KMS-11 (cell line): Measurements from ENCODE around the gene PHETA2.

Experiments used
- H2AFZ ChIP-seq: fragments of 200-600 bp; sonication (generic); 2 replicates; pipeline ENCODE4 v1.6.1; 2016; ENCODE audit warnings: antibody characterized with exemption, mixed run types, low read depth
- H3K27ac ChIP-seq: fragments of 200-600 bp; sonication (generic); 2 replicates; pipeline ENCODE4 v1.6.1; 2016; ENCODE audit warnings: mild to moderate bottlenecking, mixed run types
- H3K27me3 ChIP-seq: fragments of 200-600 bp; sonication (generic); 2 replicates; pipeline ENCODE4 v1.6.1; 2017; ENCODE audit warnings: mild to moderate bottlenecking, low read depth, mixed run types, moderate library complexity; ENCODE audit not compliant: insufficient read depth
- H3K36me3 ChIP-seq: fragments of 200-600 bp; sonication (generic); 2 replicates; pipeline ENCODE4 v1.6.1; 2017; ENCODE audit warnings: mild to moderate bottlenecking, mixed run types; ENCODE audit not compliant: insufficient read depth
- H3K4me1 ChIP-seq: fragments of 200-600 bp; sonication (generic); 2 replicates; pipeline ENCODE4 v1.6.1; 2016; ENCODE audit warnings: mild to moderate bottlenecking, low read depth, mixed run types; ENCODE audit not compliant: poor library complexity, severe bottlenecking
- H3K4me2 ChIP-seq: fragments of 200-600 bp; sonication (generic); 2 replicates; pipeline ENCODE4 v1.7.0; 2016; ENCODE audit warnings: mild to moderate bottlenecking, mixed run types
- H3K4me3 ChIP-seq: fragments of 200-600 bp; sonication (generic); IDR thresholded peaks from 2 replicates; pipeline ENCODE4 v1.6.1; 2017; ENCODE audit warnings: low read depth, low read length, mixed read lengths; ENCODE audit not compliant: insufficient read depth
- H3K79me2 ChIP-seq: fragments of 200-600 bp; sonication (generic); 2 replicates; pipeline ENCODE4 v1.6.1; 2016; ENCODE audit warnings: low read depth, mixed run types; ENCODE audit not compliant: insufficient read depth
- H3K9ac ChIP-seq: fragments of 200-600 bp; sonication (generic); 2 replicates; pipeline ENCODE4 v1.6.1; 2016; ENCODE audit warnings: mild to moderate bottlenecking, mixed run types
- H4K20me1 ChIP-seq: fragments of 200-600 bp; sonication (generic); 2 replicates; pipeline ENCODE4 v1.6.1; 2016; ENCODE audit warnings: mild to moderate bottlenecking, mixed run types; ENCODE audit not compliant: insufficient read depth
- TF ChIP-seq, protein P1 (sequence below): fragments of 200-600 bp; sonication (generic); conservative IDR thresholded peaks from 2 replicates; pipeline ENCODE4 v1.6.1; 2017; ENCODE audit warnings: low read depth, mild to moderate bottlenecking, antibody characterized with exemption, low read length, moderate library complexity, mixed read lengths

PHETA2 gene

DNA sequence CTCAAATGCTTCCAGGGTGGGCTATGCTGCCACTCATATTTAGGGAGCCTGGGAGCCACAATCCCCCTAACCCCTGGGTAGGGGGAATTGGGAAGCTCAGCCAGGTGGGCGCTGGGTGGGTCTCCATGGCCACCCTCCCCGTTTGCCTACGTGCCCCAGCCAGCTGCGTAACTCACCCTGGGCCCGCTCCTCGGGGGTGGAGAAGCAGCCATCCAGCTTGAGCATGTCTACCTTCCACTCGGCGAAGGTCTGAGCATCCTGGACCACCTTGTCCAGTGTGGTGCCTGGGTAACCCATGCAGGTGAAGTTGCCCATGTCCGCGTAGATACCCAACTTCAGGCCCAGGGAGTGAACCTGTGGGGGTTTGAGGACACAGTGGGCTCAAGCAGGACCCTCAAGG, 7.1 kb upstream of the PHETA2 start:
- H2AFZ ChIP-seq = no peak overlapping the region
- H3K4me2 ChIP-seq = no peak overlapping the region
- H3K9ac ChIP-seq = no peak overlapping the region
- H3K4me3 ChIP-seq = no peak overlapping the region
- peaks cover 14% of the 10 kb centered on the region for H3K4me1 ChIP-seq
- no peaks in the 10 kb centered on the region for H3K79me2 ChIP-seq
- TF ChIP-seq, protein P1, sequence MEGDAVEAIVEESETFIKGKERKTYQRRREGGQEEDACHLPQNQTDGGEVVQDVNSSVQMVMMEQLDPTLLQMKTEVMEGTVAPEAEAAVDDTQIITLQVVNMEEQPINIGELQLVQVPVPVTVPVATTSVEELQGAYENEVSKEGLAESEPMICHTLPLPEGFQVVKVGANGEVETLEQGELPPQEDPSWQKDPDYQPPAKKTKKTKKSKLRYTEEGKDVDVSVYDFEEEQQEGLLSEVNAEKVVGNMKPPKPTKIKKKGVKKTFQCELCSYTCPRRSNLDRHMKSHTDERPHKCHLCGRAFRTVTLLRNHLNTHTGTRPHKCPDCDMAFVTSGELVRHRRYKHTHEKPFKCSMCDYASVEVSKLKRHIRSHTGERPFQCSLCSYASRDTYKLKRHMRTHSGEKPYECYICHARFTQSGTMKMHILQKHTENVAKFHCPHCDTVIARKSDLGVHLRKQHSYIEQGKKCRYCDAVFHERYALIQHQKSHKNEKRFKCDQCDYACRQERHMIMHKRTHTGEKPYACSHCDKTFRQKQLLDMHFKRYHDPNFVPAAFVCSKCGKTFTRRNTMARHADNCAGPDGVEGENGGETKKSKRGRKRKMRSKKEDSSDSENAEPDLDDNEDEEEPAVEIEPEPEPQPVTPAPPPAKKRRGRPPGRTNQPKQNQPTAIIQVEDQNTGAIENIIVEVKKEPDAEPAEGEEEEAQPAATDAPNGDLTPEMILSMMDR = no peak
- no peaks in the 10 kb centered on the region for H3K27me3 ChIP-seq
- no peaks in the 10 kb centered on the region for H4K20me1 ChIP-seq
- H3K27ac ChIP-seq = no peak overlapping the region
- H3K36me3 ChIP-seq = no peaks in the 10 kb centered on the region

DNA sequence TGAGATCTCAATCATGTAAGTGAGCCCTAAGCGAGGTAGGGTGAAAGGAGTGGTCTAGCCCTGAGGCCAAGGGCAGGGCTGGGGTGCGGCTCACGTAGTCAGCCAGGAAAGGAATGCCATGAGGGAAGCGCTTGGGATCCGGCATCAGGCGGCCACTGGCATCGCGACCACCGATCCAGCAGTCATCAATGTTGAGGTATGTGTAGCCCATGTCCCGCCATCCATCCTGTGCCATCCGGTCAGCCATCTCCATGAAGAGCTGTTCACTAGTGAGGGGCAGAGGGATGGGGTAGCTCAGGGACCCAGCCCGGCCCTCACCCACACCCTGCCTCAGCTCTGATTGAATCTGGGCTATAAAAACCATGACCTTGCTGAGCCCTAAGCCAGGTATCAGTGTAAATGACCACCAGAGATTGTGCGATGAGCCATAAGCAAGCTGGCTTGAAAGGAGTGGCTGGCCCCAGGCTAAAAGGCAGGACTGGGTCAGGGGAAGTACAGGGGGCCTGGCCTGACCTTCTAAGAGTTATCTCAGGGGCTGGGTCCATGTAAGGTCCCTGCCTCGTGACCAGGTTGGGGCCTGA, 6.3 kb upstream of the PHETA2 start:
- Histone ChIP-seq H3K79me2 (no peaks in the 10 kb centered on the region), H4K20me1 (no peaks in the 10 kb centered on the region), H2AFZ (no peak overlapping the region), H3K36me3 (no peaks in the 10 kb centered on the region), H3K9ac (no peak overlapping the region), H3K27ac (no peak overlapping the region), H3K27me3 (no peaks in the 10 kb centered on the region), H3K4me3 (no peak overlapping the region), H3K4me1 (peaks cover 14% of the 10 kb centered on the region), H3K4me2 (no peak overlapping the region)
- TF ChIP-seq, protein P1 = no peak

DNA sequence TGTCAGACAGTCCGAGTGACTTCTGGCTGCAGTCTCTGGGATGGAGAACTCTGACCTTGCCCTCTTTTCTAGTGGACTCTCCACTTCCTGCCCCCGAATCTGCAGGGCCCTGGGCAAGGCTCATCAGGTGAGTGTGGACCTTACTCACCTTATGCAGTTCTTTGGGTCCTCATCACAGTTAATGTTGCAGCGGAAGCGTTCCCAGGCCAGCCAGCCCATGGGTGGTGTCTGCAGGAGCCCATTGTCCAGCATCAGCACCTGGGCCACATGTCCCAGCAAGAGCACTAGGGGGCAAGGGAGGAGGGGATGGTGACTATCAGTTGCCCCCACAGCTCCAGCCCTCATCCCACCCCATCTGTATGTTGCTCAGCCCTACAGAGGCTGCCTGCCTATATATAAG, 5.8 kb upstream of the PHETA2 start:
- TF ChIP-seq, protein P1 = no peak
- H3K36me3 ChIP-seq = no peaks in the 10 kb centered on the region
- no peaks in the 10 kb centered on the region for H3K27me3 ChIP-seq
- H4K20me1 ChIP-seq = no peaks in the 10 kb centered on the region
- H2AFZ ChIP-seq = no peak overlapping the region
- no peak overlapping the region for H3K9ac ChIP-seq
- no peak overlapping the region for H3K27ac ChIP-seq
- no peak overlapping the region for H3K4me3 ChIP-seq
- no peak overlapping the region for H3K4me2 ChIP-seq
- H3K79me2 ChIP-seq = no peaks in the 10 kb centered on the region
- peaks cover 14% of the 10 kb centered on the region for H3K4me1 ChIP-seq

DNA sequence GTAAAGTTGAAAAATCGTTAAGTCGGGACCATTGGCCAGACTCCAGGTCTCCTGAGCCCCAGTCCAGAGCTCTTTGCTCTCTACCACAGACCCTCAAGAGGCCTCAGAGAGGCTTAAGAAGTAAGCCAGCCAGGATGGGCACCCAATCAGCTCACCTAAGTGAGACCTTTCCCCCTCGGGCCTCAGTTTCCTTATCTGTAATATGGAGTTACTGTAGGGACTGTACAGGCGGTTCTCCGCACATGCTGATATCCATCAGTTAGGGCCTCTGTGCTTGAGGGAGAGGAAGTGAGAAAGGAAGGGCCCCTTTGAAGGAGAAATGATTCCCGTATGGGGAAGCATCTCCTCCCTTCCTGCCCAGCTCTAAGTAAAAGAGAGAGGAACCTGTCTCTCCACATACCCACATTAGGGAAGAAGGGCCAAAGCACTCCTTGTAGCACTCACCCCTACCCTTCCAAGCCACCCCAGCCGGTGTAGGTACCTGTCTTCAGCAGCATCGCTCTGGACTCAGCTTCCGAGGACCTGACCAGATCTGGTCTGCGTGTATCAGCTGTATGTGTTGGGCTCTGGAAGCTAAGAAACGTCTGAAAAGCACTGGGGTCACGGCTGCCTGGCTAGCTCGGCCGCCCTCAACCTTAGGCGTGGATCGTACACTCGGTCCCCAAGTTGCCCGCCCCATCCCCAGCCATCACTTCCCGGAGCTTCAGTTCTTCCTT, 4.1 kb upstream of the PHETA2 start:
- peak overlapping the region; percentile 57 for H3K9ac ChIP-seq
- peak overlapping the region; percentile 85 for H2AFZ ChIP-seq
- peak overlapping the region; percentile 63 for H3K27ac ChIP-seq
- peak overlapping the region; percentile 36 for H3K4me3 ChIP-seq
- no peaks in the 10 kb centered on the region for H3K79me2 ChIP-seq
- peak overlapping the region; percentile 65 for H3K4me2 ChIP-seq
- H3K27me3 ChIP-seq = no peaks in the 10 kb centered on the region
- H3K4me1 ChIP-seq = peaks cover 14% of the 10 kb centered on the region
- H3K36me3 ChIP-seq = no peaks in the 10 kb centered on the region
- no peaks in the 10 kb centered on the region for H4K20me1 ChIP-seq
- TF ChIP-seq, protein P1 = no peak
